Occipital lobe (tissue), 3 donors: Measurements from ENCODE around the gene ERCC3. TPM values are rescaled to one million over a fixed set of nuclear protein-coding genes. Genes with fewer than 3 reads are reported as not detected.
"Not testable (repeated sequence)": the region's sequence is repeated elsewhere in the genome, so short reads cannot be mapped to it uniquely, and the experiment has no call there.

ENCODE experiments used
- DNase-seq: peaks from one replicate; lab custom pipeline; 2025; lab: John Stamatoyannopoulos, UW
- small RNA-seq: library from RNA; depleted of rRNA; stranded (forward); fragments of <200 nt; gene quantifications from one replicate; pipeline ENCODE3, GENCODE V24; 2014
- total RNA-seq: library from RNA; depleted of rRNA; stranded (reverse); fragments of >200 nt; gene quantifications from one replicate; pipeline ENCODE4 v1.2.3, GENCODE V29; 2014

ERCC3 gene
- total RNA-seq, 1 donor from 2014 or later = 43.0 TPM

DNA sequence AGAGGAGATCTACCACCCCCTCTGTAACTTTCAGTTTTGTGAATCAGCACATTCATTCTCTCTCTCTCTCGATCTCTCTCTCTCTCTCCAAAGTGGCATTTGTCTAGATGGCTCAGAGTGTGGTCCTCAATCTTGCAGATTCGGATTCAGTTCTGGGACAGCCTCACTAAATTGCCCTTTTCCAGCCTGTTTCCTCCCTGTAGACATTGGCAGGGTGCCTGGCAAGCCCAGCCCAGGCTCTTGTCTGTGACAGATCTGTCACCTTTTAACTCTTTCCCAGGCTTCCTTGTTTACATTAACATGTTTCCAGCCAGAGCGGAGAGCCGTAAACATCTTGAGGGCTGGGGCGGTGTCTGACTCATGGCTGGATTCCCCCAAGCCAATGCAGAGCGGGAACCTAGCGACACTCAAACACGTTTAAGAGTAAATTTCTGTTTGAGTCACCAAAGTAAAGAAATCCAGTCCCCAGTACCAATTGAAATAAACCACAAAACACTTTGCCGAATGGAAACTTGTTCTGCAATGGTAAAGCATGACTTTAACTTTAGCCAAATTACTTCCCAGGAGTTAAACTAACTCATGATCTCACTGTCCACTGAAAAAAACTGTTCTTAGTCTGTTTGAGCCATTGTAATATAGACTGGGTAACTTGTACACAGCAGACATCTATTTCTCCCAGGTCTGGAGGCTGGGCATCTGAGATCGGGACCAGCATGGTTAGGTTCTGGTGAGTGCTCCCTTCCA lies 67.3 kb downstream of the ERCC3 start:
- no peak for DNase-seq

GRCh38 chr2:127226132-127226519 lies 67.8 kb downstream of the ERCC3 start:
- no peak for DNase-seq

GRCh38 chr2:127225186-127225960 lies 68.6 kb downstream of the ERCC3 start:
- DNase-seq = no peak

GRCh38 chr2:127224135-127224534 lies 69.8 kb downstream of the ERCC3 start:
- not testable (repeated sequence) for DNase-seq

DNA sequence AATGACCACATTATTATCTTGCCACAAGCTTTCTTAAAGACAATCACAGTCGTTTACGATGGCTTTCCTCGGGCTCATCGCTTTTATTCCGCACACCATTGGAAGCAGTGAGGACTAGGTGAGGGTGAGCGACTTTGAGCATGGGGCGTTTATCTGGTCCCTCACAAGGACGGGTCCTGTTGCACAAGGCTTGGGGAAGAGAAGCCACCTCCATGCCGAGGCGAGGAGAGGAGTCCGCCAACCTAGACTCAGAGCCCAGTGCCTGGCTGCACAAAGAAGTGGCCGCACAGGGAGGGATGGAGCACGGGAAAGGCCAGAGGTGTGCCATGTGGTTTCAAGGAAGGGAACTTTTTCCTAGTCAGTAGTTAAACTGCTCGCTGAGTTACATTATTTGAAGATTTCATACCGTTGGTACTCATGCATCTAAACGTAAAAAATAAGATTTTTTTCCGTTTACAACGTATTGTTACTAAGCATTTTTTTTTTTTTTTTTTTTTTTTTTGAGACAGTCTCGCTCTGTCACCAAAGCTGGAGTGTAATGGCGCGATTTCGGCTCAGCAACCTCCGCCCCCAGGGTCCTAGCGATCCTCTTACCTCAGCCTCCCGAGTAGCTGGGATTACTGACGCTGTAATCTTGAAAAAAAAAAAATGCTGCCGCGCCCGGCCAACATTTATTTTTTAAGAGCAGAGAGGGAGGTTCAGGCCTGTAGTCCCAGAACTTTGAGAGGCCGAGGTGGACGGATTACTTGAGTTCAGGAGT lies 73.0 kb downstream of the ERCC3 start:
- DNase-seq = no peak

GRCh38 chr2:127220102-127220767 lies 73.7 kb downstream of the ERCC3 start, which contains the start of gene CYP27C1:
CYP27C1 (minus strand) TSS chr2:127220299; CDS start chr2:127220270, 29 bp downstream.
- DNase-seq = no peak

- no peak for DNase-seq
These were observed 74.5 kb downstream of the ERCC3 start for GRCh38 chr2:127219171-127220070.

- DNase-seq = no peak
These were observed 75.2 kb downstream of the ERCC3 start for GRCh38 chr2:127218812-127219170.

DNA sequence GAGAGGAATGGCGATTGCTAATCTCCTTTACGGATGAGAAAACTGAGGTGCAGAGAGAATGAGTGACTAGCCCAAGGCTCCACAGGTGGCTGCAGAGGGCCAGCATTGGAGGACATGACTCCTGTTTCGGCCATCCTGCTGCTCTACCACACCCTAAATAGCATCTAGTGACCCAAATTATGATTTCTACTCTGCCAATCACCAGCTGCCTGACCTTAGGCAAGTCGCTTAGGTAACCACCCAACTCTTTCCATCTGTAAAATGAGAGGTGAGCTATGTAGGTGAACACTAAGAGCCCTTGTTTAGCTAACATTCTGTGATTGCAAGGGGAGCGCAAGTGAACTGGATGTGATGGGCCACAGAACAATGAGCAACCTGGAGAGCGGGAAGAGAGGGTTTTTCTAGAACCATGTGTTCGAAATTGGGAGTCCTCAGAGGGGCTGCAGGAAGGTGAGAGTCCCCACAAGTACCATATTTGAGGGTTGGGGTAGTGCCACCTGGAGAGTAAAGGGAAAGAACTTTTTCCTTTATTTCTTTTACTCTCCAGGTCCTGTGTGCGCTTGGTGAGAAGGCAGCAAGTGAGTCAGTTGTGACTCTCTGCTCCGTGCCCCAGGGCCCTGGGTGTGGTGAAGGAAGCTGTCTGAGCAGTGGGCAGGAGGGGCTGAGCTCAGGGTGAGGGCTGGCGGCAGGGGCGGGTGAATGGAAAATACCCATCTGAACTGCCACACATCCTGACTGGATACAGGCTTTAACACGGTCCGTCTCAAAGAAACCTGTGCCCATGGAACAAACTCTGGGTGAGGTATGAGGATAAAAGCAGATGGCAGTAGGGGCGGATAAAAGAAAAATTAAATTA lies 76.2 kb downstream of the ERCC3 start:
- DNase-seq = no peak

- DNase-seq = no peak
These were observed 77.4 kb downstream of the ERCC3 start for GRCh38 chr2:127216593-127216992.

GRCh38 chr2:127216095-127216494 lies 77.8 kb downstream of the ERCC3 start:
- DNase-seq = no peak

DNA sequence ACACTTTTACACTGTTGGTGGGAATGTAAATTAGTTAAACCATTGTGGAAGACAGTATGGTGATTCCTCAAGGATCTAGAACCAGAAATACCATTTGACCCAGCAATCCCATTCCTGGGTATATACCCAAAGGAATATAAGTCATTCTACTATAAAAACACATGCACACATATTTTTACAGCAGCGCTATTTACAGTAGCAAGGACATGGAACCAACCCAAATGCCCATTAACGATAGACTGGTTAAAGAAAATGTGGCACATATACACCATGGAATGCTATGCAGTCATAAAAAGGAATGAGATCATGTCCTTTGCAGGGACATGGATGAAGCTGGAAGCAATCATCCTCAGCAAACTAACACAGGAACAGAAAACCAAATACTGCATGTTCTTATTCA lies 79.7 kb downstream of the ERCC3 start:
- DNase-seq = not testable (repeated sequence)

DNA sequence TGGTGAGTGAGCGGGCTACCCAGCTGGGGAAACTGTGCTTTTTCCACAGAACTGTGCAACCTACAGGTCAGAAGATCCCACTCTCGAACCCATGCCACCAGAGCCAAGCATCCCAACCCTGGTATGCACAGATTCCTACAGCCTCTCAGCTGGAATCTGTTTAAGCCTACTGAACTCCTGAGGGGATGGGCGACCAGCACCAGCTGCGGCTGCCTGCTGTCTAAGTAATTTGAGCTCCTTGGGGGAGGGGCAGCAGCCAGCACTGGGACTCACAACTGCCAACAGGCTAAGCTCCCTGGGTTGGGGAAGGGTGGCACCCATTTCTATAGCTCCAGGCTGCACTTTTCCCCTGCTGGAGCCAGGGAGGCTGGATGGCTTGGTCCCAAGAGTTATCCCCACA lies 85.6 kb downstream of the ERCC3 start:
- no peak for DNase-seq

Small RNAs within 50 kb of the gene (small RNA-seq; reads per million reads assigned to genes)
- not detected for gene RNU6-1147P

Other genes with a start within 250 kb of the ERCC3 start
- 45.2 TPM for gene BIN1, start 187.0 kb downstream of the ERCC3 start, total RNA-seq
- 2.2 TPM for gene CYP27C1, start 73.8 kb downstream of the ERCC3 start, total RNA-seq
- gene MAP3K2, start 93.8 kb upstream of the ERCC3 start, total RNA-seq = 62.1 TPM
- gene PROC, start 124.3 kb upstream of the ERCC3 start, total RNA-seq = not detected
- gene IWS1, start 232.3 kb upstream of the ERCC3 start, total RNA-seq = 34.5 TPM
- not detected for gene MYO7B, start 241.5 kb upstream of the ERCC3 start, total RNA-seq